Neural cell (in vitro differentiated cells): ENCODE measurements around the gene ZNF316. TPM values are rescaled to one million over a fixed set of nuclear protein-coding genes. Genes with fewer than 3 reads are reported as not detected.

ENCODE experiments used
- H2AFZ ChIP-seq: fragments of 200-600, 300-800 bp; sonication (generic), shearing (Covaris generic); 2 replicates; pipeline ENCODE4 v1.6.0; 2014; ENCODE audit warnings: low read depth, mild to moderate bottlenecking, antibody characterized with exemption, low read length, moderate library complexity
- H3F3A ChIP-seq: fragments of 200-600 bp; shearing (Covaris generic); 2 replicates; pipeline ENCODE4 v1.6.1; 2016; ENCODE audit warnings: mild to moderate bottlenecking, moderate library complexity, mixed read lengths, antibody characterized with exemption, low read length; ENCODE audit not compliant: insufficient read depth, poor library complexity, severe bottlenecking
- H3K27ac ChIP-seq: fragments of 200-600, 300-800 bp; sonication (generic), shearing (Covaris generic); 2 replicates; pipeline ENCODE4 v1.5.1; 2014; ENCODE audit warnings: mild to moderate bottlenecking, low read length, moderate library complexity
- H3K27me3 ChIP-seq: fragments of 300-800, 200-600 bp; sonication (generic), shearing (Covaris generic); 2 replicates; pipeline ENCODE4 v1.6.0; 2014; ENCODE audit warnings: mild to moderate bottlenecking, low read depth, low read length, moderate library complexity; ENCODE audit not compliant: insufficient read depth
- H3K36me3 ChIP-seq: fragments of 300-800, 200-600 bp; sonication (generic), shearing (Covaris generic); 2 replicates; pipeline ENCODE4 v1.5.1; 2014; ENCODE audit warnings: mild to moderate bottlenecking, antibody characterized with exemption, low read length, moderate library complexity; ENCODE audit not compliant: insufficient read depth
- H3K4me2 ChIP-seq: fragments of 300-800, 200-600 bp; sonication (generic), shearing (Covaris generic); 2 replicates; pipeline ENCODE4 v1.6.0; 2014; ENCODE audit warnings: mild to moderate bottlenecking, low read length
- H3K4me3 ChIP-seq: fragments of 300-800, 200-600 bp; sonication (generic), shearing (Covaris generic); 2 replicates; pipeline ENCODE4 v1.5.1; 2014; ENCODE audit warnings: mild to moderate bottlenecking, low read length, moderate library complexity
- H3K79me2 ChIP-seq: fragments of 200-600 bp; shearing (Covaris generic); replicated peaks from 2 replicates; pipeline ENCODE4 v1.6.0; 2014; ENCODE audit warnings: mild to moderate bottlenecking, low read length, moderate library complexity; ENCODE audit not compliant: insufficient read depth
- H3K9ac ChIP-seq: fragments of 300-800, 200-600 bp; sonication (generic), shearing (Covaris generic); 2 replicates; pipeline ENCODE4 v1.6.1; 2016; ENCODE audit warnings: mild to moderate bottlenecking, low read length, mixed read lengths
- H3K9me2 ChIP-seq: fragments of 200-600 bp; shearing (Covaris generic); 2 replicates; pipeline ENCODE4 v1.6.1; 2016; ENCODE audit warnings: mild to moderate bottlenecking, low read length, mixed read lengths; ENCODE audit not compliant: insufficient read depth
- H3K9me3 ChIP-seq: fragments of 200-600, 300-800 bp; sonication (generic), shearing (Covaris generic); 2 replicates; pipeline ENCODE4 v1.6.1; 2016; ENCODE audit warnings: mild to moderate bottlenecking, mixed run types, low read length, moderate library complexity, mixed read lengths
- H4K20me1 ChIP-seq: fragments of 200-600 bp; shearing (Covaris generic); 2 replicates; pipeline ENCODE4 v1.6.1; 2016; ENCODE audit warnings: mild to moderate bottlenecking, mixed run types; ENCODE audit not compliant: insufficient read depth
- EP300 ChIP-seq: fragments of 450-650 bp; conservative IDR thresholded peaks from 2 replicates; pipeline ENCODE4 v1.6.1; 2014; ENCODE audit warnings: antibody characterized with exemption, mild to moderate bottlenecking, moderate library complexity; ENCODE audit not compliant: poor library complexity, severe bottlenecking
- EZH2 ChIP-seq: fragments of 200-600, 300-800 bp; shearing (Covaris generic), sonication (generic); IDR thresholded peaks from 2 replicates; pipeline ENCODE4 v1.6.1; 2014; ENCODE audit warnings: antibody characterized with exemption, low read length, borderline replicate concordance, mild to moderate bottlenecking; ENCODE audit not compliant: insufficient read depth, poor library complexity, severe bottlenecking
- MXI1 ChIP-seq: fragments of 450-650 bp; conservative IDR thresholded peaks from 2 replicates; pipeline ENCODE4 v1.6.1; 2014; ENCODE audit warnings: antibody characterized with exemption, mild to moderate bottlenecking; ENCODE audit not compliant: poor library complexity, severe bottlenecking
- POLR2AphosphoS5 ChIP-seq: IDR thresholded peaks from 2 replicates; pipeline ENCODE4 v1.6.1; 2012
- RAD21 ChIP-seq: fragments of 450-650 bp; conservative IDR thresholded peaks from 2 replicates; pipeline ENCODE4 v1.6.1; 2014; ENCODE audit warnings: antibody characterized with exemption, mild to moderate bottlenecking, moderate library complexity
- SMC3 ChIP-seq: fragments of 450-650 bp; conservative IDR thresholded peaks from 2 replicates; pipeline ENCODE4 v1.6.1; 2014; ENCODE audit warnings: antibody characterized with exemption, mild to moderate bottlenecking, moderate library complexity; ENCODE audit not compliant: poor library complexity
- TAF1 ChIP-seq: IDR thresholded peaks from 2 replicates; pipeline ENCODE4 v1.6.1; 2012; ENCODE audit warnings: low read depth
- polyA minus RNA-seq: library from RNA; depleted of rRNA, polyadenylated mRNA; stranded (reverse); fragments of >200 nt; gene quantifications from 2 replicates; pipeline ENCODE4 v1.2.3, GENCODE V29; 2014
- polyA plus RNA-seq: library from polyadenylated mRNA; depleted of rRNA; stranded (reverse); fragments of >200 nt; gene quantifications from 2 replicates; pipeline ENCODE4 v1.2.3, GENCODE V29; 2014
- TF ChIP-seq, protein P1 (sequence below): IDR thresholded peaks from 2 replicates; pipeline ENCODE4 v1.6.1; 2012; ENCODE audit warnings: borderline replicate concordance
- TF ChIP-seq, protein P2 (sequence below): fragments of 450-650 bp; IDR thresholded peaks from 2 replicates; pipeline ENCODE4 v1.5.1; 2014; ENCODE audit warnings: antibody characterized with exemption, mild to moderate bottlenecking, moderate library complexity; ENCODE audit not compliant: poor library complexity, severe bottlenecking

ZNF316 gene
- polyA plus RNA-seq, result 22.2 and 31.6 TPM in 2 replicates
- 32.5 and 43.3 TPM in 2 replicates for polyA minus RNA-seq

DNA sequence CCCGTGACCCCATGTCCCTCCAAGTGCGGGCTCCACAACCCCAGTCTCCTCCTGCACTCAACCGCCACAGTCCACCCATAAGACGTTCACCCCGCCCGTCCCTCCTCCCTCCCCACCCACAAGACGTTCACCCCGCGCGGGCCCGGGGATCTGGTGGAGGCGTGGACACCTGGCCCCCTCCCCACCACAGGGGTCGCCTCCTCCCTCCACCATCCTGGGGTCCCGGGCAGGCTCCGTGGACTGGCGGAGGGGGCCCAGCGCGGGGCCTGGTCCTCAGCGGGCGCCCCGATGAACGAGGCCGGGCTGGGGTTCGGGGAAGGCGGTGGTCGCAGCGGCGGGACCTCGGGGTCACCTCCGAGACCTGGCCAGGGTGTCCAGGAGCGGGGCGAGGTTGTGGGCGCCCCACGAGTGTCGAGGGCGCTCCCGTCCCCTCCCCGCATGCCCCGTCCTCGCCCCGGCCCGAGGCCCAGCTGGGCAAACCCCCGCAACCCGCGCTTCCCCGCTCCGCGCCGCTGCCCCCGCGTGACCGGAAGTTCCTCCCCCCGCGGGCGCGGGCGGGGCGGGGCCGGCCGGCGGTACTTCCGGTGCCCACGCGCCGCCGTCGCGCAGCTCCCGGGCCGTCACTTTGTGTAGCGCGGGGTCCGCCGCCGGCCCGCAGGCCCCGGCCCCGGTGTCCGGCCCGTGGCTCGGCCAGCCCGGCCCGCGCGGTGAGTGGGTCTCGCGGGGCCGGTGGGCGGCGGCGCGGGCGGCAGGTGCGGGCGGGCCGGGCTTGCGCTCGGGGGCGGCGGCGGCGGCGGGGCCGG lies at the start of gene ZNF316:
ZNF316 (plus strand) TSS at position 578 of the 803 bp plus-strand sequence. CDS start 5,092 bp downstream, outside the sequence.
- no peaks in the 10 kb centered on the region for H3K9me3 ChIP-seq
- no peaks in the 10 kb centered on the region for H3F3A ChIP-seq
- TF ChIP-seq SMC3 (no peak), MXI1 (peak; percentile 58), POLR2AphosphoS5 (peak; percentile 76), EZH2 (no peak), EP300 (no peak), TAF1 (peak; percentile 38)
- TF ChIP-seq, protein P1, sequence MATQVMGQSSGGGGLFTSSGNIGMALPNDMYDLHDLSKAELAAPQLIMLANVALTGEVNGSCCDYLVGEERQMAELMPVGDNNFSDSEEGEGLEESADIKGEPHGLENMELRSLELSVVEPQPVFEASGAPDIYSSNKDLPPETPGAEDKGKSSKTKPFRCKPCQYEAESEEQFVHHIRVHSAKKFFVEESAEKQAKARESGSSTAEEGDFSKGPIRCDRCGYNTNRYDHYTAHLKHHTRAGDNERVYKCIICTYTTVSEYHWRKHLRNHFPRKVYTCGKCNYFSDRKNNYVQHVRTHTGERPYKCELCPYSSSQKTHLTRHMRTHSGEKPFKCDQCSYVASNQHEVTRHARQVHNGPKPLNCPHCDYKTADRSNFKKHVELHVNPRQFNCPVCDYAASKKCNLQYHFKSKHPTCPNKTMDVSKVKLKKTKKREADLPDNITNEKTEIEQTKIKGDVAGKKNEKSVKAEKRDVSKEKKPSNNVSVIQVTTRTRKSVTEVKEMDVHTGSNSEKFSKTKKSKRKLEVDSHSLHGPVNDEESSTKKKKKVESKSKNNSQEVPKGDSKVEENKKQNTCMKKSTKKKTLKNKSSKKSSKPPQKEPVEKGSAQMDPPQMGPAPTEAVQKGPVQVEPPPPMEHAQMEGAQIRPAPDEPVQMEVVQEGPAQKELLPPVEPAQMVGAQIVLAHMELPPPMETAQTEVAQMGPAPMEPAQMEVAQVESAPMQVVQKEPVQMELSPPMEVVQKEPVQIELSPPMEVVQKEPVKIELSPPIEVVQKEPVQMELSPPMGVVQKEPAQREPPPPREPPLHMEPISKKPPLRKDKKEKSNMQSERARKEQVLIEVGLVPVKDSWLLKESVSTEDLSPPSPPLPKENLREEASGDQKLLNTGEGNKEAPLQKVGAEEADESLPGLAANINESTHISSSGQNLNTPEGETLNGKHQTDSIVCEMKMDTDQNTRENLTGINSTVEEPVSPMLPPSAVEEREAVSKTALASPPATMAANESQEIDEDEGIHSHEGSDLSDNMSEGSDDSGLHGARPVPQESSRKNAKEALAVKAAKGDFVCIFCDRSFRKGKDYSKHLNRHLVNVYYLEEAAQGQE, result no peak
- H3K36me3 ChIP-seq, result no peaks in the 10 kb centered on the region
- H3K4me3 ChIP-seq, result peak within 1 kb of the TSS; percentile 96
- H2AFZ ChIP-seq, result peak within 1 kb of the TSS; percentile 73
- peak within 1 kb of the TSS; percentile 48 for H3K4me2 ChIP-seq
- no peaks in the 10 kb centered on the region for H3K27me3 ChIP-seq
- H4K20me1 ChIP-seq, result no peaks in the 10 kb centered on the region
- H3K79me2 ChIP-seq, result peaks cover 31% of the 10 kb centered on the region
- H3K27ac ChIP-seq, result peak within 1 kb of the TSS; percentile 24
- H3K9me2 ChIP-seq, result no peaks in the 10 kb centered on the region
- peak within 1 kb of the TSS; percentile 83 for H3K9ac ChIP-seq

DNA sequence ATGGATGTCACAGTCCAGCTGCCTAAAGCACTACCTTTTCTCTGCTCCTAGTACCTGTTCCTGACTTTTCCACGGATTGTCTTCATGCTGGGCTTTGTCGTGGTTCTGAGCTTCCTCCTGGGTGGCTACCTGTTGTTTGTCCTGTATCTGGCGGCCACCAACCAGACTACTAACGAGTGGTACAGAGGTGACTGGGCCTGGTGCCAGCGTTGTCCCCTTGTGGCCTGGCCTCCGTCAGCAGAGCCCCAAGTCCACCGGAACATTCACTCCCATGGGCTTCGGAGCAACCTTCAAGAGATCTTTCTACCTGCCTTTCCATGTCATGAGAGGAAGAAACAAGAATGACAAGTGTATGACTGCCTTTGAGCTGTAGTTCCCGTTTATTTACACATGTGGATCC lies 48.6 kb upstream of the ZNF316 start:
- TF ChIP-seq EZH2 (no peak), EP300 (no peak), POLR2AphosphoS5 (no peak), TAF1 (no peak), SMC3 (no peak), RAD21 (no peak), MXI1 (no peak)
- TF ChIP-seq, protein P2, sequence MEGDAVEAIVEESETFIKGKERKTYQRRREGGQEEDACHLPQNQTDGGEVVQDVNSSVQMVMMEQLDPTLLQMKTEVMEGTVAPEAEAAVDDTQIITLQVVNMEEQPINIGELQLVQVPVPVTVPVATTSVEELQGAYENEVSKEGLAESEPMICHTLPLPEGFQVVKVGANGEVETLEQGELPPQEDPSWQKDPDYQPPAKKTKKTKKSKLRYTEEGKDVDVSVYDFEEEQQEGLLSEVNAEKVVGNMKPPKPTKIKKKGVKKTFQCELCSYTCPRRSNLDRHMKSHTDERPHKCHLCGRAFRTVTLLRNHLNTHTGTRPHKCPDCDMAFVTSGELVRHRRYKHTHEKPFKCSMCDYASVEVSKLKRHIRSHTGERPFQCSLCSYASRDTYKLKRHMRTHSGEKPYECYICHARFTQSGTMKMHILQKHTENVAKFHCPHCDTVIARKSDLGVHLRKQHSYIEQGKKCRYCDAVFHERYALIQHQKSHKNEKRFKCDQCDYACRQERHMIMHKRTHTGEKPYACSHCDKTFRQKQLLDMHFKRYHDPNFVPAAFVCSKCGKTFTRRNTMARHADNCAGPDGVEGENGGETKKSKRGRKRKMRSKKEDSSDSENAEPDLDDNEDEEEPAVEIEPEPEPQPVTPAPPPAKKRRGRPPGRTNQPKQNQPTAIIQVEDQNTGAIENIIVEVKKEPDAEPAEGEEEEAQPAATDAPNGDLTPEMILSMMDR, result no peak
- TF ChIP-seq, protein P1, result no peak
- H3K36me3 ChIP-seq, result no peaks in the 10 kb centered on the region
- no peak overlapping the region for H3K4me2 ChIP-seq
- peaks cover 3% of the 10 kb centered on the region for H3K79me2 ChIP-seq
- no peaks in the 10 kb centered on the region for H3K27me3 ChIP-seq
- H3K27ac ChIP-seq, result no peak overlapping the region
- no peaks in the 10 kb centered on the region for H4K20me1 ChIP-seq
- no peaks in the 10 kb centered on the region for H3K9me3 ChIP-seq
- H3F3A ChIP-seq, result no peaks in the 10 kb centered on the region
- no peaks in the 10 kb centered on the region for H3K9me2 ChIP-seq
- H2AFZ ChIP-seq, result no peak overlapping the region
- H3K9ac ChIP-seq, result no peak overlapping the region
- no peak overlapping the region for H3K4me3 ChIP-seq
